Bronchial epithelial cell (primary cell): ENCODE results near the gene ASB7. TPM values are rescaled to one million over a fixed set of nuclear protein-coding genes. Genes with fewer than 3 reads are reported as not detected.

ENCODE experiments used
- DNase-seq: peaks from one replicate; pipeline ENCODE4 v3.0.0-alpha.2; 2010; ENCODE audit warnings: low read depth
- FAIRE-seq: peaks from 2 replicates; lab custom pipeline; 2011; peaks lifted over from hg19 to GRCh38; lab: Jason Lieb, UNC
- H3K27me3 ChIP-seq: 2 replicates; pipeline ENCODE4 v1.5.1; 2011; ENCODE audit warnings: low read length; ENCODE audit not compliant: control insufficient read depth, insufficient read depth
- H3K36me3 ChIP-seq: 2 replicates; pipeline ENCODE4 v1.5.1; 2011; ENCODE audit warnings: low read length; ENCODE audit not compliant: control insufficient read depth, insufficient read depth
- H3K4me3 ChIP-seq: 2 replicates; pipeline ENCODE4 v1.5.1; 2011; ENCODE audit warnings: mild to moderate bottlenecking, low read depth, low read length, control low read depth
- CTCF ChIP-seq: IDR thresholded peaks from 2 replicates; pipeline ENCODE4 v1.5.1; 2011; ENCODE audit warnings: mild to moderate bottlenecking, moderate library complexity, low read length, control low read depth, inconsistent platforms; ENCODE audit not compliant: insufficient read depth, severe bottlenecking
- total RNA-seq: library from RNA; depleted of rRNA; stranded (reverse); fragments of >200 nt; gene quantifications from 2 replicates; pipeline ENCODE4 v1.2.1, GENCODE V29; 2014

The ASB7 gene, protein sequence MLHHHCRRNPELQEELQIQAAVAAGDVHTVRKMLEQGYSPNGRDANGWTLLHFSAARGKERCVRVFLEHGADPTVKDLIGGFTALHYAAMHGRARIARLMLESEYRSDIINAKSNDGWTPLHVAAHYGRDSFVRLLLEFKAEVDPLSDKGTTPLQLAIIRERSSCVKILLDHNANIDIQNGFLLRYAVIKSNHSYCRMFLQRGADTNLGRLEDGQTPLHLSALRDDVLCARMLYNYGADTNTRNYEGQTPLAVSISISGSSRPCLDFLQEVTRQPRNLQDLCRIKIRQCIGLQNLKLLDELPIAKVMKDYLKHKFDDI
- total RNA-seq: 12.6 and 13.6 TPM in 2 replicates

GRCh38 chr15:100602064-100602822 lies at the start of gene ASB7, which contains the start of gene LINS1:
Gene ASB7 (plus strand): TSS chr15:100602589. CDS start chr15:100612217, 9,628 bp downstream.
Gene LINS1 (minus strand): TSS chr15:100602184. CDS start chr15:100580842, 21,342 bp downstream.
- Histone ChIP-seq H3K4me3 (peak within 1 kb of the TSS; percentile 90), H3K36me3 (peaks cover 3% of the 10 kb centered on the region), H3K27me3 (no peaks in the 10 kb centered on the region)
- FAIRE-seq: peak; percentile 72
- peak; percentile 100 for DNase-seq
- peak; percentile 7 for TF ChIP-seq CTCF

DNA sequence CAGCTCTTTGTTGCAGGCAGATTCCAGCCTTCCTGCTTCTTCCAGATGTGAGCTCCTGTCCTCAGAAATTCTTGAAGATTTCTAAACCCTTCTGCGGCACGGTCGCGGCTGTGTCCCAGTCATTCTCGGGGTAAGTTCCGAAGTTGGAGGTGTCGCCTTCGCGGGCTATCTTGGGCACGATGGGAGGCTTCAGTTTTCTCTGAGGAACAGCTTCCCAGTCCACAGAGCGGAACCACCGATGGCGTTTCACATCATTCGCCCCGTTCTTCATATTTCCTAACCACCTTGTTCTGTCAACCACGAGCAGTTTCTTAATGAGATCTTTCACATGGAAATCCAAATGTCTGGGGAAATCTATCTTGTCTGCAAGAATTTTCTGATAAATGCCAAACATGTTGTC lies 48.9 kb upstream of the ASB7 start:
- Histone ChIP-seq H3K4me3 (no peak overlapping the region), H3K36me3 (no peaks in the 10 kb centered on the region), H3K27me3 (no peaks in the 10 kb centered on the region)
- TF ChIP-seq CTCF: no peak
- DNase-seq (no peak), FAIRE-seq (no peak)

- H3K27me3 ChIP-seq: no peaks in the 10 kb centered on the region
- TF ChIP-seq CTCF: no peak
- FAIRE-seq (no peak), DNase-seq (no peak)
- no peaks in the 10 kb centered on the region for H3K36me3 ChIP-seq
- no peak overlapping the region for H3K4me3 ChIP-seq
These were observed 43.6 kb upstream of the ASB7 start for GRCh38 chr15:100558771-100559254.

GRCh38 chr15:100559330-100559729 lies 43.1 kb upstream of the ASB7 start:
- Histone ChIP-seq H3K27me3 (no peaks in the 10 kb centered on the region), H3K4me3 (no peak overlapping the region), H3K36me3 (no peaks in the 10 kb centered on the region)
- peak; percentile 7 for FAIRE-seq
- peak; percentile 91 for DNase-seq
- TF ChIP-seq CTCF: no peak

DNA sequence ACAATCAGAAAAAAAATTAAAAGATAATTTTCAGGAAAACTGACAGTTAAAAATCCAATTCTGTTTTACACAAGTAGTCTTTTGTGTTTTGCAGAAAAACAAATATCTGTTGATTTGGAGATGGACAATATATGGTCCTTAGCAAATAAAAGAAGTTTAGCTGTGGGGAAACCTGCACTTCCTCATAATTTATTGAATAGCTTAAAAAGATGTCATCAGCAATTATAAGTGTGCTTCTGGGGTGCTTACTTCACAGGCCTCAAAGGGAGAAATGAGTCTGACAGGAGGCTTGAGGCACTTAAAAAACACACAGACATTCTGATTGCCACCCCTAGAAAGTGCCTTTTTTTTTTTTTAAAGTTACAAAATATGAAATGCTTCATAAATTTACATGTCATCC lies 42.1 kb upstream of the ASB7 start:
- no peaks in the 10 kb centered on the region for H3K27me3 ChIP-seq
- no peaks in the 10 kb centered on the region for H3K36me3 ChIP-seq
- no peak overlapping the region for H3K4me3 ChIP-seq
- no peak for DNase-seq
- TF ChIP-seq CTCF: no peak
- no peak for FAIRE-seq
